ENCODE data around the gene ZFHX3.

DNA sequence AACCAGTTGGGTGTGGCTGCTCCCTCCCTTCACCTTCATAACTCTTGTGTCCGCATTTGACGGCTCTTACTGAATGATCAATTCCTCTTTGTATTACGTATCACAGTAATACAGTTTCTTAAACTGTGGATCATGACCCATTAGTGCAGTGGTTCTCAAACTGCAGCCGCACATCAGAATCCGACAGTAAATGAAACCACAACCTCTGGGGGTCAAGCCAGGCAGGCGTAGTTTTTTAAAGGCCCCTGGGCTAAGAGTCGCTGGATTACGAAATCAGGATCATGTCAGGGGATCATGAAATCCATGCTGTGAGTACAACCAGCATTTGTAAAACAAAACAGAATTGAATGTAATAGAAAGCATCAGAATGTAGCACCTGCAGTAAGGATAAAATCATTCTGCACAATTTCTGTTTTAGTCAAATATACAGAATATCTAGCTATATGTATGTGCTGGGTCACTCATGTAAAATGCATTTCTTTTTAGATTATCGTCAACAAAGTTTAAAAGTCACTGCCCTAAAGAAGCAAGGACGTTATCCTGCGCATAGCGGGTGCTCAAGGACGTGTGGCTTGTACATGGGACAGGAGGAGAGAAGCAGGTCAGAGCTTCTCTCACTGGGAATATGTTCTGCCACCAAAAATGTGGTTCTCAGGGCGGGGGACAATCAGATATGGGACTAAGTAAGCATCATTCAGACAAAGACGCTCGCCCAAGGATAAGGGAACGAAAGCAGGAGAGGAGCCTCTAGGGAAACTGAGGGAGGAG is 113.1 kb downstream of the ZFHX3 start:
- TF ChIP-seq, protein P1, sequence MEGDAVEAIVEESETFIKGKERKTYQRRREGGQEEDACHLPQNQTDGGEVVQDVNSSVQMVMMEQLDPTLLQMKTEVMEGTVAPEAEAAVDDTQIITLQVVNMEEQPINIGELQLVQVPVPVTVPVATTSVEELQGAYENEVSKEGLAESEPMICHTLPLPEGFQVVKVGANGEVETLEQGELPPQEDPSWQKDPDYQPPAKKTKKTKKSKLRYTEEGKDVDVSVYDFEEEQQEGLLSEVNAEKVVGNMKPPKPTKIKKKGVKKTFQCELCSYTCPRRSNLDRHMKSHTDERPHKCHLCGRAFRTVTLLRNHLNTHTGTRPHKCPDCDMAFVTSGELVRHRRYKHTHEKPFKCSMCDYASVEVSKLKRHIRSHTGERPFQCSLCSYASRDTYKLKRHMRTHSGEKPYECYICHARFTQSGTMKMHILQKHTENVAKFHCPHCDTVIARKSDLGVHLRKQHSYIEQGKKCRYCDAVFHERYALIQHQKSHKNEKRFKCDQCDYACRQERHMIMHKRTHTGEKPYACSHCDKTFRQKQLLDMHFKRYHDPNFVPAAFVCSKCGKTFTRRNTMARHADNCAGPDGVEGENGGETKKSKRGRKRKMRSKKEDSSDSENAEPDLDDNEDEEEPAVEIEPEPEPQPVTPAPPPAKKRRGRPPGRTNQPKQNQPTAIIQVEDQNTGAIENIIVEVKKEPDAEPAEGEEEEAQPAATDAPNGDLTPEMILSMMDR (IDR thresholded peaks at IDR 0.05): no peak
- TF ChIP-seq POLR2A (IDR thresholded peaks at IDR 0.05): no peak

All from right lobe of liver (tissue), 4 donors.